H1 (cell line): ENCODE measurements around the gene EIF5A2. TPM values are rescaled to one million over a fixed set of nuclear protein-coding genes. Genes with fewer than 3 reads are reported as not detected.

ENCODE experiments used
- CEBPB ChIP-seq: IDR thresholded peaks from 2 replicates; pipeline ENCODE4 v1.6.1; 2012; ENCODE audit warnings: low read depth, low read length
- CHD2 ChIP-seq: IDR thresholded peaks from 2 replicates; pipeline ENCODE4 v1.6.1; 2012; ENCODE audit warnings: low read length, improper control_type of control experiment
- CREB1 ChIP-seq: IDR thresholded peaks from 2 replicates; pipeline ENCODE4 v1.6.1; 2012; ENCODE audit warnings: inconsistent platforms
- CTBP2 ChIP-seq: IDR thresholded peaks from 2 replicates; pipeline ENCODE4 v1.7.0; 2011; ENCODE audit warnings: borderline replicate concordance, mild to moderate bottlenecking, moderate library complexity, mixed read lengths, low read length; ENCODE audit not compliant: insufficient read depth, insufficient read length
- RAD21 ChIP-seq, 2 experiments: IDR thresholded peaks in 1 of 2; conservative IDR thresholded peaks in 1 of 2; 2 replicates each; pipeline ENCODE4 v1.6.1; 2011; ENCODE audit warnings: low read depth in 2 of 2, low read length in 2 of 2, improper control_type of control experiment in 1 of 2, inconsistent platforms in 1 of 2, mild to moderate bottlenecking in 1 of 2, moderate library complexity in 1 of 2
- TCF12 ChIP-seq: IDR thresholded peaks from 2 replicates; pipeline ENCODE4 v1.6.1; 2011; ENCODE audit warnings: low read depth, mild to moderate bottlenecking, low read length
- USF2 ChIP-seq: IDR thresholded peaks from 2 replicates; pipeline ENCODE4 v1.6.1; 2011; ENCODE audit warnings: low read length, improper control_type of control experiment
- YY1 ChIP-seq: IDR thresholded peaks from 2 replicates; pipeline ENCODE4 v1.6.1; 2011; ENCODE audit warnings: low read depth, mild to moderate bottlenecking, low read length
- ZNF274 ChIP-seq: IDR thresholded peaks from 2 replicates; pipeline ENCODE4 v1.7.0; 2012; ENCODE audit warnings: low read length, borderline replicate concordance; ENCODE audit errors: extremely low read depth
- polyA plus RNA-seq, 7 experiments: library from polyadenylated mRNA; depleted of rRNA in 3 of 7; stranded (reverse) in 5 of 7; unstranded in 2 of 7; fragments of >200 nt in 5 of 7; fragments of 200-250 nt in 2 of 7; gene quantifications; 1 replicate in 5 of 7; 2 replicates in 1 of 7; 4 replicates in 1 of 7; pipeline versions ENCODE4 v1.2.1 to v1.2.3, GENCODE V29; 2011 to 2013; ENCODE audit warnings: missing spikeins in 2 of 7, mixed read lengths in 2 of 7
- total RNA-seq: library from RNA; stranded (reverse); fragmentation: NEBNext Ultra II Directional; extraction: Animal tissue kit (Norgen Biotek cat#: 25700); gene quantifications from 2 replicates; pipeline ENCODE4 v1.2.1, GENCODE V29; 2021
- TF ChIP-seq, protein P1 (sequence below): fragments of 300-600 bp; sonication (generic); IDR thresholded peaks from 2 replicates; pipeline ENCODE4 v1.7.1; 2012; ENCODE audit warnings: low read length, moderate library complexity, mild to moderate bottlenecking, inconsistent platforms; ENCODE audit not compliant: insufficient replicate concordance
- TF ChIP-seq, protein P2 (sequence below): IDR thresholded peaks from 2 replicates; pipeline ENCODE4 v1.6.1; 2012; ENCODE audit warnings: inconsistent platforms

Gene EIF5A2
- total and polyA plus RNA-seq, 2 of the 8 experiments (the other 6 are each of a cell fraction or from before 2014, with no cell fraction given) = 1.5 to 15.0 TPM

DNA sequence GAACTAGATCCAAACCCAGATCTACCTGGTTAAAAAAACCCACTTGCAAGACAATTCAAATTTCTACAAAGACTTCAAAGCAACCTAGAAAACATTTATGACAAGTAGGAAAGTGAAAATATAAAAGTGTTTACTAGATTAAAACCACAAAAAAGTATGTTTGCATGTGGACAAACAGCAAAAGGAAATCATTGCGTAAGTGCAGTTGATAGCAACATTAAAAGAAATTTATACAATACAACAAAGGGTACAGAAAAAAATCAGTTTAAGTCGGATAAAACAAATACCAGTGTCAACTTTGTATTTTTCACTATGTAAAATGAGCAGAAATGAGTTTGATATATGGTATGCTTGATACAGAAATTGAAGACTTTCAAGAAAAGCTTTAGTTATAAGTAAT lies 2.6 kb downstream of the EIF5A2 start (continued):
- TF ChIP-seq, protein P1, sequence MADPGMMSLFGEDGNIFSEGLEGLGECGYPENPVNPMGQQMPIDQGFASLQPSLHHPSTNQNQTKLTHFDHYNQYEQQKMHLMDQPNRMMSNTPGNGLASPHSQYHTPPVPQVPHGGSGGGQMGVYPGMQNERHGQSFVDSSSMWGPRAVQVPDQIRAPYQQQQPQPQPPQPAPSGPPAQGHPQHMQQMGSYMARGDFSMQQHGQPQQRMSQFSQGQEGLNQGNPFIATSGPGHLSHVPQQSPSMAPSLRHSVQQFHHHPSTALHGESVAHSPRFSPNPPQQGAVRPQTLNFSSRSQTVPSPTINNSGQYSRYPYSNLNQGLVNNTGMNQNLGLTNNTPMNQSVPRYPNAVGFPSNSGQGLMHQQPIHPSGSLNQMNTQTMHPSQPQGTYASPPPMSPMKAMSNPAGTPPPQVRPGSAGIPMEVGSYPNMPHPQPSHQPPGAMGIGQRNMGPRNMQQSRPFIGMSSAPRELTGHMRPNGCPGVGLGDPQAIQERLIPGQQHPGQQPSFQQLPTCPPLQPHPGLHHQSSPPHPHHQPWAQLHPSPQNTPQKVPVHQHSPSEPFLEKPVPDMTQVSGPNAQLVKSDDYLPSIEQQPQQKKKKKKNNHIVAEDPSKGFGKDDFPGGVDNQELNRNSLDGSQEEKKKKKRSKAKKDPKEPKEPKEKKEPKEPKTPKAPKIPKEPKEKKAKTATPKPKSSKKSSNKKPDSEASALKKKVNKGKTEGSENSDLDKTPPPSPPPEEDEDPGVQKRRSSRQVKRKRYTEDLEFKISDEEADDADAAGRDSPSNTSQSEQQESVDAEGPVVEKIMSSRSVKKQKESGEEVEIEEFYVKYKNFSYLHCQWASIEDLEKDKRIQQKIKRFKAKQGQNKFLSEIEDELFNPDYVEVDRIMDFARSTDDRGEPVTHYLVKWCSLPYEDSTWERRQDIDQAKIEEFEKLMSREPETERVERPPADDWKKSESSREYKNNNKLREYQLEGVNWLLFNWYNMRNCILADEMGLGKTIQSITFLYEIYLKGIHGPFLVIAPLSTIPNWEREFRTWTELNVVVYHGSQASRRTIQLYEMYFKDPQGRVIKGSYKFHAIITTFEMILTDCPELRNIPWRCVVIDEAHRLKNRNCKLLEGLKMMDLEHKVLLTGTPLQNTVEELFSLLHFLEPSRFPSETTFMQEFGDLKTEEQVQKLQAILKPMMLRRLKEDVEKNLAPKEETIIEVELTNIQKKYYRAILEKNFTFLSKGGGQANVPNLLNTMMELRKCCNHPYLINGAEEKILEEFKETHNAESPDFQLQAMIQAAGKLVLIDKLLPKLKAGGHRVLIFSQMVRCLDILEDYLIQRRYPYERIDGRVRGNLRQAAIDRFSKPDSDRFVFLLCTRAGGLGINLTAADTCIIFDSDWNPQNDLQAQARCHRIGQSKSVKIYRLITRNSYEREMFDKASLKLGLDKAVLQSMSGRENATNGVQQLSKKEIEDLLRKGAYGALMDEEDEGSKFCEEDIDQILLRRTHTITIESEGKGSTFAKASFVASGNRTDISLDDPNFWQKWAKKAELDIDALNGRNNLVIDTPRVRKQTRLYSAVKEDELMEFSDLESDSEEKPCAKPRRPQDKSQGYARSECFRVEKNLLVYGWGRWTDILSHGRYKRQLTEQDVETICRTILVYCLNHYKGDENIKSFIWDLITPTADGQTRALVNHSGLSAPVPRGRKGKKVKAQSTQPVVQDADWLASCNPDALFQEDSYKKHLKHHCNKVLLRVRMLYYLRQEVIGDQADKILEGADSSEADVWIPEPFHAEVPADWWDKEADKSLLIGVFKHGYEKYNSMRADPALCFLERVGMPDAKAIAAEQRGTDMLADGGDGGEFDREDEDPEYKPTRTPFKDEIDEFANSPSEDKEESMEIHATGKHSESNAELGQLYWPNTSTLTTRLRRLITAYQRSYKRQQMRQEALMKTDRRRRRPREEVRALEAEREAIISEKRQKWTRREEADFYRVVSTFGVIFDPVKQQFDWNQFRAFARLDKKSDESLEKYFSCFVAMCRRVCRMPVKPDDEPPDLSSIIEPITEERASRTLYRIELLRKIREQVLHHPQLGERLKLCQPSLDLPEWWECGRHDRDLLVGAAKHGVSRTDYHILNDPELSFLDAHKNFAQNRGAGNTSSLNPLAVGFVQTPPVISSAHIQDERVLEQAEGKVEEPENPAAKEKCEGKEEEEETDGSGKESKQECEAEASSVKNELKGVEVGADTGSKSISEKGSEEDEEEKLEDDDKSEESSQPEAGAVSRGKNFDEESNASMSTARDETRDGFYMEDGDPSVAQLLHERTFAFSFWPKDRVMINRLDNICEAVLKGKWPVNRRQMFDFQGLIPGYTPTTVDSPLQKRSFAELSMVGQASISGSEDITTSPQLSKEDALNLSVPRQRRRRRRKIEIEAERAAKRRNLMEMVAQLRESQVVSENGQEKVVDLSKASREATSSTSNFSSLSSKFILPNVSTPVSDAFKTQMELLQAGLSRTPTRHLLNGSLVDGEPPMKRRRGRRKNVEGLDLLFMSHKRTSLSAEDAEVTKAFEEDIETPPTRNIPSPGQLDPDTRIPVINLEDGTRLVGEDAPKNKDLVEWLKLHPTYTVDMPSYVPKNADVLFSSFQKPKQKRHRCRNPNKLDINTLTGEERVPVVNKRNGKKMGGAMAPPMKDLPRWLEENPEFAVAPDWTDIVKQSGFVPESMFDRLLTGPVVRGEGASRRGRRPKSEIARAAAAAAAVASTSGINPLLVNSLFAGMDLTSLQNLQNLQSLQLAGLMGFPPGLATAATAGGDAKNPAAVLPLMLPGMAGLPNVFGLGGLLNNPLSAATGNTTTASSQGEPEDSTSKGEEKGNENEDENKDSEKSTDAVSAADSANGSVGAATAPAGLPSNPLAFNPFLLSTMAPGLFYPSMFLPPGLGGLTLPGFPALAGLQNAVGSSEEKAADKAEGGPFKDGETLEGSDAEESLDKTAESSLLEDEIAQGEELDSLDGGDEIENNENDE = no peak
- TF ChIP-seq USF2 = no peak
- TF ChIP-seq ZNF274 = no peak
- TF ChIP-seq CHD2 = no peak
- TF ChIP-seq CTBP2 = no peak
- TF ChIP-seq CREB1 = no peak
- no peak for TF ChIP-seq TCF12
- TF ChIP-seq CEBPB = no peak
- TF ChIP-seq RAD21 (IDR thresholded peaks at IDR 0.05 in 1 of 2, conservative IDR thresholded peaks at IDR 0.05 in 1 of 2; ENCODE audit: low read depth in 2 of 2, low read length in 2 of 2) = no peak
- no peak for TF ChIP-seq YY1
- TF ChIP-seq, protein P2, sequence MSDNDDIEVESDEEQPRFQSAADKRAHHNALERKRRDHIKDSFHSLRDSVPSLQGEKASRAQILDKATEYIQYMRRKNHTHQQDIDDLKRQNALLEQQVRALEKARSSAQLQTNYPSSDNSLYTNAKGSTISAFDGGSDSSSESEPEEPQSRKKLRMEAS = no peak
